Measurements from ENCODE around the gene LRP1B.
"Not testable (repeated sequence)": the region's sequence is repeated elsewhere in the genome, so short reads cannot be mapped to it uniquely, and the experiment has no call there.

The LRP1B gene

GRCh38 chr2:141820893-141821292 lies 309.9 kb downstream of the LRP1B start:
- Mint-ChIP-seq H3K36me3 (ENCODE audit: low read depth) (no peaks in the 10 kb centered on the region), H3K27me3 (ENCODE audit: low read depth) (no peaks in the 10 kb centered on the region), H3K4me3 (no peak overlapping the region), H3K4me1 (no peaks in the 10 kb centered on the region), H3K27ac (no peak overlapping the region), H3K9me3 (no peaks in the 10 kb centered on the region)
- TF ChIP-seq, protein P1, sequence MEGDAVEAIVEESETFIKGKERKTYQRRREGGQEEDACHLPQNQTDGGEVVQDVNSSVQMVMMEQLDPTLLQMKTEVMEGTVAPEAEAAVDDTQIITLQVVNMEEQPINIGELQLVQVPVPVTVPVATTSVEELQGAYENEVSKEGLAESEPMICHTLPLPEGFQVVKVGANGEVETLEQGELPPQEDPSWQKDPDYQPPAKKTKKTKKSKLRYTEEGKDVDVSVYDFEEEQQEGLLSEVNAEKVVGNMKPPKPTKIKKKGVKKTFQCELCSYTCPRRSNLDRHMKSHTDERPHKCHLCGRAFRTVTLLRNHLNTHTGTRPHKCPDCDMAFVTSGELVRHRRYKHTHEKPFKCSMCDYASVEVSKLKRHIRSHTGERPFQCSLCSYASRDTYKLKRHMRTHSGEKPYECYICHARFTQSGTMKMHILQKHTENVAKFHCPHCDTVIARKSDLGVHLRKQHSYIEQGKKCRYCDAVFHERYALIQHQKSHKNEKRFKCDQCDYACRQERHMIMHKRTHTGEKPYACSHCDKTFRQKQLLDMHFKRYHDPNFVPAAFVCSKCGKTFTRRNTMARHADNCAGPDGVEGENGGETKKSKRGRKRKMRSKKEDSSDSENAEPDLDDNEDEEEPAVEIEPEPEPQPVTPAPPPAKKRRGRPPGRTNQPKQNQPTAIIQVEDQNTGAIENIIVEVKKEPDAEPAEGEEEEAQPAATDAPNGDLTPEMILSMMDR (IDR thresholded peaks at IDR 0.05; ENCODE audit: unreplicated experiment in 3 of 3): no peak

DNA sequence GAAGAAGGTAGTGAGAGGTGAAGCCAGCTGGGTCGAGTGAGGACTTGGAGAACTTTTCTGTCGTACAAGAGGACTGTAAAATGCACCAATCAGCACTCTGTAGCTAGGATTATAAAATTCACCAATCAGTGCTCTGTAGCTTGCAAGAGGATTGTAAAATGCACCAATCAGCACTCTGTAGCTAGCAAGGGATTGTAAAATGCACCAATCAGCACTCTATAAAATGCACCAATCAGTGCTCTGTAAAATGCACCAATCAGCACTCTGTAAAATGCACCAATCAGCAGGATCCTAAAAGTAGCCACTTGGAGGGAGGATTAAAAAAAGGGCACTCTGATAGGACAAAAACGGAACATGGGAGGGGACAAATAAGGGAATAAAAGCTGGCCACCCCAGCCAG lies 315.5 kb downstream of the LRP1B start:
- not testable (repeated sequence) for H3K36me3 Mint-ChIP-seq (ENCODE audit: low read depth); H3K27me3 Mint-ChIP-seq (ENCODE audit: low read depth); H3K27ac Mint-ChIP-seq; H3K4me1 Mint-ChIP-seq; H3K4me3 Mint-ChIP-seq
- H3K9me3 Mint-ChIP-seq: peaks cover 19% of the 10 kb centered on the region

- TF ChIP-seq, protein P1 (IDR thresholded peaks at IDR 0.05; ENCODE audit: unreplicated experiment in 3 of 3): no peak
- no peaks in the 10 kb centered on the region for H3K4me1 Mint-ChIP-seq
- H3K27ac Mint-ChIP-seq: no peak overlapping the region
- no peaks in the 10 kb centered on the region for H3K27me3 Mint-ChIP-seq (ENCODE audit: low read depth)
- peaks cover 19% of the 10 kb centered on the region for H3K9me3 Mint-ChIP-seq
- H3K36me3 Mint-ChIP-seq (ENCODE audit: low read depth): peaks cover 7% of the 10 kb centered on the region
- no peak overlapping the region for H3K4me3 Mint-ChIP-seq
These were observed 316.7 kb downstream of the LRP1B start for GRCh38 chr2:141814150-141814549.

- TF ChIP-seq, protein P1 (IDR thresholded peaks at IDR 0.05; ENCODE audit: unreplicated experiment in 3 of 3): no peak
- Mint-ChIP-seq H3K27ac (no peak overlapping the region), H3K9me3 (peaks cover 19% of the 10 kb centered on the region), H3K36me3 (ENCODE audit: low read depth) (peaks cover 7% of the 10 kb centered on the region), H3K4me1 (no peaks in the 10 kb centered on the region), H3K4me3 (no peak overlapping the region), H3K27me3 (ENCODE audit: low read depth) (no peaks in the 10 kb centered on the region)
These were observed 320.7 kb downstream of the LRP1B start for GRCh38 chr2:141810148-141810547.

GRCh38 chr2:141806090-141806489 lies 324.7 kb downstream of the LRP1B start:
- no peaks in the 10 kb centered on the region for H3K9me3 Mint-ChIP-seq
- no peak overlapping the region for H3K4me3 Mint-ChIP-seq
- H3K4me1 Mint-ChIP-seq: no peaks in the 10 kb centered on the region
- no peaks in the 10 kb centered on the region for H3K36me3 Mint-ChIP-seq (ENCODE audit: low read depth)
- H3K27me3 Mint-ChIP-seq (ENCODE audit: low read depth): peaks cover 4% of the 10 kb centered on the region
- TF ChIP-seq, protein P1 (IDR thresholded peaks at IDR 0.05; ENCODE audit: unreplicated experiment in 3 of 3): no peak
- H3K27ac Mint-ChIP-seq: no peak overlapping the region

DNA sequence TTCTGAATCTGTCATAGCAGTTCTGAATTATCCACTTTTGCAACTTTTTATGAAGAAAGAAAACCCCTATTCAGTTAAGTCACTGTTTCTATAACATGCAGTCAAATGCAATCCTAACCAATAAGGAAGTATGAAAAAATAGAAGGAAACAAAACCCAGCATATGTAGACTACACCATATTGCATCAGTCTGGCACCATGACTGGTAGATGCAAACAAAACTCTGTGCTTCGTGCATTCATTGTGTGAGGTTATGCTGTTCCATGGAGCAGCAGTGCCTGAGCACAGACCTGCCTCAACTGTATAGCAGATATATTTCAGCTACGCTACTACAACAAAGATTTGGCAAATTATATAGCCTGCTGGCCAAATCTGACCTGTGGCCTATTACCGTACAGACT lies 325.5 kb downstream of the LRP1B start:
- no peak overlapping the region for H3K4me3 Mint-ChIP-seq
- H3K9me3 Mint-ChIP-seq: no peaks in the 10 kb centered on the region
- peaks cover 4% of the 10 kb centered on the region for H3K27me3 Mint-ChIP-seq (ENCODE audit: low read depth)
- H3K36me3 Mint-ChIP-seq (ENCODE audit: low read depth): no peaks in the 10 kb centered on the region
- TF ChIP-seq, protein P1 (IDR thresholded peaks at IDR 0.05; ENCODE audit: unreplicated experiment in 3 of 3): no peak
- no peaks in the 10 kb centered on the region for H3K4me1 Mint-ChIP-seq
- no peak overlapping the region for H3K27ac Mint-ChIP-seq

Data from nephron (organoid).